MCF 10A (cell line): Measurements from ENCODE around the gene APBB2. TPM values are rescaled to one million over a fixed set of nuclear protein-coding genes. Genes with fewer than 3 reads are reported as not detected.

Source experiments
- BruUV-seq: library from RNA; stranded (reverse); fragments of 400-500 nt; replicated peaks from 2 replicates; lab custom pipeline; 2021; lab: Mats Ljungman, UMichigan
- CTCF ChIA-PET: fragments of 300-600 bp; sonication (Branson Sonifier 250); formaldehyde crosslinking; extraction: SDS; loops from one replicate; lab custom pipeline; 2021; ENCODE audit warnings: antibody characterized with exemption, inconsistent platforms; lab: Yijun Ruan, JAX
- POLR2A ChIA-PET: fragments of 300-600, 350-650 bp; sonication (Branson Sonifier 250); formaldehyde crosslinking; extraction: SDS; loops from one replicate; lab custom pipeline; 2020; ENCODE audit warnings: antibody characterized with exemption, inconsistent platforms; lab: Yijun Ruan, JAX
- DNase-seq: peaks from one replicate; pipeline ENCODE4 v3.0.0-alpha.2; 2018; ENCODE audit not compliant: unreplicated experiment
- H3K27ac Mint-ChIP-seq: one replicate; pipeline ENCODE4 v1.8.0; 2022; ENCODE audit warnings: mild to moderate bottlenecking, low read depth, mixed read lengths; ENCODE audit not compliant: unreplicated experiment
- H3K27me3 Mint-ChIP-seq: one replicate; pipeline ENCODE4 v1.8.0; 2022; ENCODE audit warnings: mixed read lengths; ENCODE audit not compliant: insufficient read depth, unreplicated experiment
- H3K36me3 Mint-ChIP-seq: one replicate; pipeline ENCODE4 v1.8.0; 2022; ENCODE audit warnings: mild to moderate bottlenecking, moderate library complexity, mixed read lengths; ENCODE audit not compliant: insufficient read depth, unreplicated experiment
- H3K4me1 Mint-ChIP-seq: one replicate; pipeline ENCODE4 v1.8.0; 2022; ENCODE audit warnings: mixed read lengths; ENCODE audit not compliant: insufficient read depth, unreplicated experiment
- H3K4me3 Mint-ChIP-seq: one replicate; pipeline ENCODE4 v1.8.0; 2022; ENCODE audit warnings: mild to moderate bottlenecking, moderate library complexity, mixed read lengths; ENCODE audit not compliant: unreplicated experiment
- H3K9me3 Mint-ChIP-seq: one replicate; pipeline ENCODE4 v1.8.0; 2022; ENCODE audit warnings: mixed read lengths; ENCODE audit not compliant: unreplicated experiment
- CTCF ChIP-seq: fragments of 200-600 bp; IDR thresholded peaks from one replicate; pipeline ENCODE4 v1.8.0; 2022; ENCODE audit warnings: antibody characterized with exemption, mild to moderate bottlenecking; ENCODE audit not compliant: unreplicated experiment
- intact Hi-C: fragments of 100-400 bp; cut with micrococcal nuclease; formaldehyde crosslinking; loops from 2 replicates; pipeline ENCODE4 v1.14.1; 2022
- total RNA-seq: library from RNA; stranded (reverse); gene quantifications from 2 replicates; pipeline ENCODE4 v1.2.3, GENCODE V29; 2022

APBB2 gene
- total RNA-seq, 1 experiment from 2014 or later, result 201 TPM

- POLR2A ChIA-PET, result interaction anchor here (0.7 to 1.1 kb wide), 2 partner anchors 11 to 252 kb away, joined by 4 to 6 read pairs; no protein-coding TSS in a partner anchor
- H3K9me3 Mint-ChIP-seq, result no peaks in the 10 kb centered on the region
- H3K27ac Mint-ChIP-seq, result no peak overlapping the region
- intact Hi-C loops, result no loop called here
- TF ChIP-seq CTCF, result no peak
- no TSS peak for BruUV-seq
- H3K27me3 Mint-ChIP-seq, result no peaks in the 10 kb centered on the region
- no peak for DNase-seq
- H3K4me3 Mint-ChIP-seq, result no peak overlapping the region
- H3K36me3 Mint-ChIP-seq, result peaks cover 35% of the 10 kb centered on the region
- H3K4me1 Mint-ChIP-seq, result peaks cover 4% of the 10 kb centered on the region
- CTCF ChIA-PET, result interaction anchor here (0.8 kb wide), 1 partner anchor 13 kb away, joined by 3 read pairs; no protein-coding TSS in a partner anchor
Measured at GRCh38 chr4:40963897-40964478, 250.4 kb downstream of the APBB2 start.

GRCh38 chr4:40962551-40963180, 251.7 kb downstream of the APBB2 start:
- H3K27ac Mint-ChIP-seq, result peak overlapping the region; percentile 11
- no peak overlapping the region for H3K4me3 Mint-ChIP-seq
- no peaks in the 10 kb centered on the region for H3K4me1 Mint-ChIP-seq
- peaks cover 37% of the 10 kb centered on the region for H3K36me3 Mint-ChIP-seq
- CTCF ChIA-PET, result interaction anchor here (0.6 to 0.7 kb wide), 3 partner anchors 9 to 887 kb away, joined by 3 to 5 read pairs (median 4); no protein-coding TSS in a partner anchor
- intact Hi-C loops, result no loop called here
- no TSS peak for BruUV-seq
- POLR2A ChIA-PET, result interaction anchor here (0.6 to 0.9 kb wide), 2 partner anchors 13 to 206 kb away, joined by 3 to 5 read pairs; no protein-coding TSS in a partner anchor
- no peaks in the 10 kb centered on the region for H3K27me3 Mint-ChIP-seq
- DNase-seq, result no peak
- H3K9me3 Mint-ChIP-seq, result no peaks in the 10 kb centered on the region
- TF ChIP-seq CTCF, result no peak

- ChIA-PET POLR2A (no interaction called here), CTCF (interaction anchor here (0.7 kb wide), 1 partner anchor 36 kb away, joined by 4 read pairs; no protein-coding TSS in a partner anchor)
- no peaks in the 10 kb centered on the region for H3K27me3 Mint-ChIP-seq
- no TSS peak for BruUV-seq
- H3K27ac Mint-ChIP-seq, result no peak overlapping the region
- no peaks in the 10 kb centered on the region for H3K4me1 Mint-ChIP-seq
- TF ChIP-seq CTCF, result no peak
- intact Hi-C loops, result no loop called here
- no peak for DNase-seq
- no peak overlapping the region for H3K4me3 Mint-ChIP-seq
- H3K9me3 Mint-ChIP-seq, result no peaks in the 10 kb centered on the region
- peaks cover 42% of the 10 kb centered on the region for H3K36me3 Mint-ChIP-seq
Measured at GRCh38 chr4:40960941-40961340, 253.4 kb downstream of the APBB2 start.

GRCh38 chr4:40957281-40957680, 257.1 kb downstream of the APBB2 start:
- POLR2A ChIA-PET, result no interaction called here
- intact Hi-C loops, result no loop called here
- no peak overlapping the region for H3K27ac Mint-ChIP-seq

More at GRCh38 chr4:40957281-40957680, 257.1 kb downstream of the APBB2 start:
- BruUV-seq, result no TSS peak
- TF ChIP-seq CTCF, result no peak
- peaks cover 6% of the 10 kb centered on the region for H3K4me1 Mint-ChIP-seq
- DNase-seq, result no peak
- no peak overlapping the region for H3K4me3 Mint-ChIP-seq
- peaks cover 42% of the 10 kb centered on the region for H3K36me3 Mint-ChIP-seq
- CTCF ChIA-PET, result interaction anchor here (0.6 to 1.2 kb wide), 3 partner anchors 16 to 165 kb away, joined by 3 to 4 read pairs (median 3); no protein-coding TSS in a partner anchor
- H3K27me3 Mint-ChIP-seq, result no peaks in the 10 kb centered on the region
- no peaks in the 10 kb centered on the region for H3K9me3 Mint-ChIP-seq
